B cell (primary cell): ENCODE data around the gene AP4M1. TPM values are rescaled to one million over a fixed set of nuclear protein-coding genes. Genes with fewer than 3 reads are reported as not detected.

Source experiments
- ATAC-seq: fragments of 200-7000 bp; cut with Tn5 transposase; one replicate; pipeline ENCODE4 v1.10.0; 2021; ENCODE audit warnings: low read depth, mild to moderate bottlenecking, moderate number of reproducible peaks, moderate library complexity
- CTCF ChIA-PET: fragments of 350-600 bp; sonication (Branson Sonifier 250); formaldehyde crosslinking; loops from one replicate; lab custom pipeline; 2021; ENCODE audit warnings: antibody characterized with exemption, inconsistent platforms; lab: Charles Lee
- POLR2A ChIA-PET: fragments of 350-600 bp; sonication (Branson Sonifier 250); formaldehyde crosslinking; loops from one replicate; lab custom pipeline; 2021; ENCODE audit warnings: antibody characterized with exemption; lab: Charles Lee
- DNase-seq: peaks from one replicate; pipeline ENCODE4 v3.0.0; 2013
- H2AFZ ChIP-seq: 2 replicates; pipeline ENCODE4 v1.6.1; 2012; ENCODE audit warnings: mild to moderate bottlenecking, low read depth, low read length; ENCODE audit not compliant: insufficient read depth, poor library complexity, severe bottlenecking
- H3K27ac ChIP-seq, 2 donors: 1 replicate in 1 of 2; 2 replicates in 1 of 2; pipeline ENCODE4 v1.5.1; 2012 to 2013; ENCODE audit warnings: low read length in 2 of 2, mild to moderate bottlenecking in 2 of 2, moderate library complexity in 1 of 2
- H3K27me3 ChIP-seq, 4 experiments: fragments of 200-600 bp in 1 of 4; sonication (generic) in 1 of 4; replicated peaks in 1 of 4; 1 replicate in 2 of 4; 2 replicates in 2 of 4; pipeline versions ENCODE4 v1.6.1 to v1.7.0; 2013 to 2016; ENCODE audit warnings: low read length in 3 of 4, mild to moderate bottlenecking in 2 of 4, mixed read lengths in 1 of 4, moderate library complexity in 1 of 4; ENCODE audit not compliant: insufficient read depth in 4 of 4, control insufficient read depth in 3 of 4; ENCODE audit errors: control extremely low read depth in 1 of 4
- H3K36me3 ChIP-seq, 2 experiments: replicated peaks in 1 of 2; 1 replicate in 1 of 2; 2 replicates in 1 of 2; pipeline versions ENCODE4 v1.6.1 to v1.7.1; 2013; ENCODE audit warnings: low read length in 1 of 2; ENCODE audit not compliant: insufficient read depth in 2 of 2, control insufficient read depth in 1 of 2; ENCODE audit errors: control extremely low read depth in 1 of 2, extremely low read depth in 1 of 2
- H3K4me1 ChIP-seq, 2 donors: fragments of 200-600 bp in 1 of 2; sonication (generic) in 1 of 2; 1 replicate in 1 of 2; 2 replicates in 1 of 2; pipeline versions ENCODE4 v1.5.1 to v1.6.1; 2013 to 2017; ENCODE audit warnings: low read length in 2 of 2; ENCODE audit not compliant: control insufficient read depth in 2 of 2, insufficient read depth in 2 of 2
- H3K4me2 ChIP-seq: replicated peaks from 2 replicates; pipeline ENCODE3; 2012; ENCODE audit warnings: mild to moderate bottlenecking, low read depth, low read length; ENCODE audit not compliant: poor library complexity, severe bottlenecking
- H3K4me3 ChIP-seq, 5 experiments: fragments of 200-600 bp in 1 of 5; sonication (generic) in 1 of 5; 1 replicate in 3 of 5; 2 replicates in 2 of 5; pipeline versions ENCODE4 v1.5.1 to v1.7.0; 2011 to 2016; ENCODE audit warnings: low read length in 4 of 5, mild to moderate bottlenecking in 4 of 5, low read depth in 2 of 5, control low read depth in 1 of 5, moderate library complexity in 1 of 5; ENCODE audit not compliant: insufficient read depth in 1 of 5; ENCODE audit errors: control extremely low read depth in 1 of 5, extremely low read depth in 1 of 5
- H3K79me2 ChIP-seq: fragments of 200-600 bp; sonication (generic); one replicate; pipeline ENCODE4 v1.6.0; 2016; ENCODE audit warnings: low read length; ENCODE audit not compliant: control insufficient read depth, insufficient read depth
- H3K9ac ChIP-seq: fragments of 200-600 bp; sonication (generic); 2 replicates; pipeline ENCODE4 v1.6.1; 2017; ENCODE audit warnings: mild to moderate bottlenecking, low read length, moderate library complexity
- H3K9me3 ChIP-seq, 3 donors: one replicate each; pipeline versions ENCODE4 v1.6.1 to v1.7.1; 2013; ENCODE audit warnings: low read length in 2 of 3; ENCODE audit not compliant: control insufficient read depth in 2 of 3, insufficient read depth in 1 of 3; ENCODE audit errors: control extremely low read depth in 1 of 3
- H4K20me1 ChIP-seq: 2 replicates; pipeline ENCODE4 v1.6.0; 2012; ENCODE audit warnings: mild to moderate bottlenecking, low read length; ENCODE audit not compliant: insufficient read depth, control insufficient read depth, poor library complexity, severe bottlenecking
- H3K27ac Mint-ChIP-seq: one replicate; pipeline ENCODE4 v1.8.0; 2021; ENCODE audit warnings: mixed read lengths
- H3K27me3 Mint-ChIP-seq: one replicate; pipeline ENCODE4 v1.8.0; 2021; ENCODE audit warnings: mixed read lengths
- H3K4me1 Mint-ChIP-seq: one replicate; pipeline ENCODE4 v1.8.0; 2021; ENCODE audit warnings: mixed read lengths
- H3K4me3 Mint-ChIP-seq: one replicate; pipeline ENCODE4 v1.8.0; 2021; ENCODE audit warnings: mixed read lengths
- H3K9me3 Mint-ChIP-seq: one replicate; pipeline ENCODE4 v1.8.0; 2022; ENCODE audit warnings: mixed read lengths; ENCODE audit not compliant: insufficient read depth
- EZH2 ChIP-seq: IDR thresholded peaks from 2 replicates; pipeline ENCODE4 v1.6.1; 2012; ENCODE audit warnings: borderline replicate concordance, low read depth, mild to moderate bottlenecking, moderate library complexity, low read length; ENCODE audit not compliant: insufficient read depth, poor library complexity, severe bottlenecking
- WGBS: methylation state at CpG from one replicate; pipeline ENCODE4 v1.1.5; 2013; ENCODE audit warnings: missing lambda C conversion rate; ENCODE audit not compliant: insufficient coverage; 5-methylcytosine and 5-hydroxymethylcytosine counted together
- intact Hi-C: fragments of 100-400 bp; cut with micrococcal nuclease; formaldehyde crosslinking; loops from one replicate; pipeline ENCODE4 v1.10.0; 2022
- polyA plus RNA-seq: library from polyadenylated mRNA; depleted of rRNA; stranded (reverse); fragments of >200 nt; gene quantifications from 2 replicates; pipeline ENCODE4 v1.2.3, GENCODE V29; 2012
- total RNA-seq, 2 donors: library from RNA; stranded (reverse); fragments of 120-200 nt in 1 of 2; gene quantifications; 1 replicate in 1 of 2; 2 replicates in 1 of 2; pipeline versions ENCODE4 v1.2.3 to v1.2.4, GENCODE V29; 2013 to 2022
- TF ChIP-seq, protein P1 (sequence below): fragments of 200-600 bp; IDR thresholded peaks from one replicate; pipeline ENCODE4 v1.8.0; 2022; ENCODE audit warnings: antibody characterized with exemption, mild to moderate bottlenecking

Gene AP4M1
- total and polyA plus RNA-seq, 2 donors (not counting 1 experiment from before 2014, with no cell fraction given): 9.0 to 17.6 TPM

DNA sequence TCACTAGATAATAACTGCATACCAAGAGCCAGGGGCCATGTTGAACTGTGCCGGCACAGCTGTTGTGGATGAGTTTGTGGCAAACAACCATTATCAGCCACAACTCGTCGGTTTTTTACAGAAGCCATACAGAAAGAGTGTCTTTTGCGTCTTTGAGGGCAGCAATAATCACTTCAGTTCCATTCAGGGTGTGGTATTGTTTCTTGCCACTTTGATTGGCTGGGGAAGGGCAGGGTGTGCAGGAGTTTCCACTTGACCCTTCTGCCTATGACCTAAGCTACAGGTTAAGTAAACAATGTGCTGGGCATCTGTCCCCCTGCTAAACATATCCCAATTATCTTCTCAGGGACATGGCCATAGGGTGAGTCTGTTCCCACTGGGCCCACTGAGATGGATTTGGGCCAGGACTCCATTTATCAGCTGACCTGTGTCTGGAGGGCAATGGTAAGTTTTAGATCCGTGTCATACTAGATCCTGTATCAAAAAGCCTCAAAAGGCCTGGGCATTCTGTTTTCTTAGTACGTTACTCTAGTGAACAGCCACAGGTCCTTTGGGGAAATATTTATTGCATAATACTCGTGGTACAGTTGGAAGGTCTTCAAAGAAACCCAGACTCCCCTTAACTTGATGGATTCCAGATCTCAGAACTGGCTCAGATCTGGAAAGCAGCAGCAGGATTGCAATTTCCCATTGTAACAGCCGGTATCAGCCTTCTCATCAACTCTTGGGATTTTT lies 35.8 kb upstream of the AP4M1 start:
- Histone ChIP-seq H3K9ac (no peak overlapping the region), H3K36me3 (peaks cover 2 to 17% of the 10 kb centered on the region in 2 experiments), H3K4me1 (no peaks in the 10 kb centered on the region), H3K9me3 (peaks cover 0 to 17% (median 7%) of the 10 kb centered on the region in 3 donors), H3K4me2 (no peak overlapping the region), H3K27me3 (no peaks in the 10 kb centered on the region), H3K4me3 (no peak overlapping the region), H2AFZ (no peak overlapping the region), H3K27ac (no peak overlapping the region), H3K79me2 (no peaks in the 10 kb centered on the region), H4K20me1 (no peaks in the 10 kb centered on the region)
- Mint-ChIP-seq H3K27ac (no peak overlapping the region), H3K4me3 (no peak overlapping the region), H3K9me3 (no peaks in the 10 kb centered on the region), H3K4me1 (no peaks in the 10 kb centered on the region), H3K27me3 (no peaks in the 10 kb centered on the region)
- DNase-seq (no peak), ATAC-seq (no peak)
- WGBS: 96% methylated on average over 5 of the region's 8 CpGs
- ChIA-PET POLR2A (interaction anchor here (0.6 kb wide), 1 partner anchor 40 kb away, joined by 7 read pairs; no protein-coding TSS in a partner anchor), CTCF (no interaction called here)
- intact Hi-C loops: no loop called here
- TF ChIP-seq EZH2: no peak
- TF ChIP-seq, protein P1, sequence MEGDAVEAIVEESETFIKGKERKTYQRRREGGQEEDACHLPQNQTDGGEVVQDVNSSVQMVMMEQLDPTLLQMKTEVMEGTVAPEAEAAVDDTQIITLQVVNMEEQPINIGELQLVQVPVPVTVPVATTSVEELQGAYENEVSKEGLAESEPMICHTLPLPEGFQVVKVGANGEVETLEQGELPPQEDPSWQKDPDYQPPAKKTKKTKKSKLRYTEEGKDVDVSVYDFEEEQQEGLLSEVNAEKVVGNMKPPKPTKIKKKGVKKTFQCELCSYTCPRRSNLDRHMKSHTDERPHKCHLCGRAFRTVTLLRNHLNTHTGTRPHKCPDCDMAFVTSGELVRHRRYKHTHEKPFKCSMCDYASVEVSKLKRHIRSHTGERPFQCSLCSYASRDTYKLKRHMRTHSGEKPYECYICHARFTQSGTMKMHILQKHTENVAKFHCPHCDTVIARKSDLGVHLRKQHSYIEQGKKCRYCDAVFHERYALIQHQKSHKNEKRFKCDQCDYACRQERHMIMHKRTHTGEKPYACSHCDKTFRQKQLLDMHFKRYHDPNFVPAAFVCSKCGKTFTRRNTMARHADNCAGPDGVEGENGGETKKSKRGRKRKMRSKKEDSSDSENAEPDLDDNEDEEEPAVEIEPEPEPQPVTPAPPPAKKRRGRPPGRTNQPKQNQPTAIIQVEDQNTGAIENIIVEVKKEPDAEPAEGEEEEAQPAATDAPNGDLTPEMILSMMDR: no peak

DNA sequence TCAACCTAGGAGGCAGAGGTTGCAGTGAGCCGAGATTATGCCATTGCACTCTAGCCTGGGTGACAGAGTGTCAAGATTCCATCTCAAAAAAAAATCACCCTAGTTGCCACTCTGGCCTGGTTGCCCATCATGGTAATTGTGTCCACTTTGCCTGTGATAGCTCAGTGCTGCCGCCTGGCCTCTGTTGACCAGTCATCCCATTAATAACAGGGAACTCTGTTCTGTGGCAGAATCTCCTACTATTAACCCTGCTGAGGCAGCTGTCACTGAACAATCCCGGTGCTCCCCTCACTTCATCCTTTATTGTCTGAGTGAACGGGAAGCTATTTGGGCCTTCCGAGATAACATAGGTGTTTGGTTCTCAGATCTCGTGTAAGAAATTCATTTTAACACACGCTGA lies 34.5 kb upstream of the AP4M1 start:
- H3K4me1 Mint-ChIP-seq: no peaks in the 10 kb centered on the region
- peaks cover 8% of the 10 kb centered on the region for H3K9me3 Mint-ChIP-seq
- Histone ChIP-seq H3K9me3 (peaks cover 1 to 30% (median 20%) of the 10 kb centered on the region in 3 donors), H3K4me2 (no peak overlapping the region), H3K36me3 (peaks cover 15 to 30% of the 10 kb centered on the region in 2 experiments), H2AFZ (no peak overlapping the region), H3K27ac (no peak overlapping the region), H3K4me1 (no peaks in the 10 kb centered on the region), H3K4me3 (no peak overlapping the region), H3K9ac (no peak overlapping the region), H3K27me3 (no peaks in the 10 kb centered on the region), H3K79me2 (no peaks in the 10 kb centered on the region), H4K20me1 (no peaks in the 10 kb centered on the region)
- 99% methylated on average over 6 of the region's 7 CpGs for WGBS
- TF ChIP-seq EZH2: no peak
- TF ChIP-seq, protein P1: no peak
- H3K27me3 Mint-ChIP-seq: no peaks in the 10 kb centered on the region
- no peak overlapping the region for H3K4me3 Mint-ChIP-seq
- ChIA-PET CTCF (no interaction called here), POLR2A (no interaction called here)
- ATAC-seq: no peak
- no peak overlapping the region for H3K27ac Mint-ChIP-seq
- intact Hi-C loops: no loop called here
- no peak for DNase-seq
